Measurements from ENCODE around the gene MEGF6.

MEGF6 gene

DNA sequence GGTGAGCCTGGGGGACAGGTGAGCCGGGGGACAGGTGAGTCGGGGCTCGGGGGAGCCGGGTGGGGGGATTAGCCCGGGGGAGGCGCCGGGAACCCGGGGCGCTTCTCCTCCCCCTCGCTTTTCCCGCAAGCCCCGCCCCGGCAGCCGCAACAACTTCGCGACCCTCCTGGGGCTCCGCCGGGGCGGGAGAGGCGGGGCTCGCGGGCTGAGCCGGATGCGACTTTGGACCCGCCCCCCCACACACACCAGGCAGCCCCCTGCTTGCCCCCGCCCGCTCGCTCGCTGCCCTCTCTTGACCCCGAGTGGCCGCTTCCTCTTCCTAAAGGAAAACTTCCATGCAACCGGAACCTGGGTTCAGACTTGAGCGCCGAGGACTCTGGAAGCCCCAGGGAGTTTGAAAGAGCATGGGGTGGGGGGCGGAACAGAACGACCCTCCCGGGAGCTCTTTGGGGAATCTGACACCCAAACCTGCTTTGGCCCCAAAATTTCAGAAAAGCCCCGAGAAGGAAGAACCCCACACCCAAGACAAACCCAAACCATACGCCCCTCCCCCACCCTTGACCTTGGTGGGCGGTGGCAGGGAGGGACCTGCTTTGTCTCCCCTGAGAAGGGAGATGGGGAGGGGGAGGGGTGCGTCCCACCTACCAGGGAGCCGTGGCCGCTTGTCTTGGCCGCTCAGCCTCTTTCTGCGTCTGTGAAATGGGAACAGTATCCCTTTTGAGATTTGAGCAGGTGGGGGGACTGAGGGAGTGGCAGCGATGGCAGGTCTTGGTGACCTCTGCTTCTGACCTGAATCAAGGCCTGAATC lies 156.3 kb downstream of the MEGF6 start:
- TF ChIP-seq, protein P1, sequence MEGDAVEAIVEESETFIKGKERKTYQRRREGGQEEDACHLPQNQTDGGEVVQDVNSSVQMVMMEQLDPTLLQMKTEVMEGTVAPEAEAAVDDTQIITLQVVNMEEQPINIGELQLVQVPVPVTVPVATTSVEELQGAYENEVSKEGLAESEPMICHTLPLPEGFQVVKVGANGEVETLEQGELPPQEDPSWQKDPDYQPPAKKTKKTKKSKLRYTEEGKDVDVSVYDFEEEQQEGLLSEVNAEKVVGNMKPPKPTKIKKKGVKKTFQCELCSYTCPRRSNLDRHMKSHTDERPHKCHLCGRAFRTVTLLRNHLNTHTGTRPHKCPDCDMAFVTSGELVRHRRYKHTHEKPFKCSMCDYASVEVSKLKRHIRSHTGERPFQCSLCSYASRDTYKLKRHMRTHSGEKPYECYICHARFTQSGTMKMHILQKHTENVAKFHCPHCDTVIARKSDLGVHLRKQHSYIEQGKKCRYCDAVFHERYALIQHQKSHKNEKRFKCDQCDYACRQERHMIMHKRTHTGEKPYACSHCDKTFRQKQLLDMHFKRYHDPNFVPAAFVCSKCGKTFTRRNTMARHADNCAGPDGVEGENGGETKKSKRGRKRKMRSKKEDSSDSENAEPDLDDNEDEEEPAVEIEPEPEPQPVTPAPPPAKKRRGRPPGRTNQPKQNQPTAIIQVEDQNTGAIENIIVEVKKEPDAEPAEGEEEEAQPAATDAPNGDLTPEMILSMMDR (conservative IDR thresholded peaks at IDR 0.05; ENCODE audit: low read depth, low read length): no peak
- H3K4me3 ChIP-seq (ENCODE audit: low read depth, low read length): peak overlapping the region; percentile 50
- DNase-seq (ENCODE audit: low read depth): no peak

DNA sequence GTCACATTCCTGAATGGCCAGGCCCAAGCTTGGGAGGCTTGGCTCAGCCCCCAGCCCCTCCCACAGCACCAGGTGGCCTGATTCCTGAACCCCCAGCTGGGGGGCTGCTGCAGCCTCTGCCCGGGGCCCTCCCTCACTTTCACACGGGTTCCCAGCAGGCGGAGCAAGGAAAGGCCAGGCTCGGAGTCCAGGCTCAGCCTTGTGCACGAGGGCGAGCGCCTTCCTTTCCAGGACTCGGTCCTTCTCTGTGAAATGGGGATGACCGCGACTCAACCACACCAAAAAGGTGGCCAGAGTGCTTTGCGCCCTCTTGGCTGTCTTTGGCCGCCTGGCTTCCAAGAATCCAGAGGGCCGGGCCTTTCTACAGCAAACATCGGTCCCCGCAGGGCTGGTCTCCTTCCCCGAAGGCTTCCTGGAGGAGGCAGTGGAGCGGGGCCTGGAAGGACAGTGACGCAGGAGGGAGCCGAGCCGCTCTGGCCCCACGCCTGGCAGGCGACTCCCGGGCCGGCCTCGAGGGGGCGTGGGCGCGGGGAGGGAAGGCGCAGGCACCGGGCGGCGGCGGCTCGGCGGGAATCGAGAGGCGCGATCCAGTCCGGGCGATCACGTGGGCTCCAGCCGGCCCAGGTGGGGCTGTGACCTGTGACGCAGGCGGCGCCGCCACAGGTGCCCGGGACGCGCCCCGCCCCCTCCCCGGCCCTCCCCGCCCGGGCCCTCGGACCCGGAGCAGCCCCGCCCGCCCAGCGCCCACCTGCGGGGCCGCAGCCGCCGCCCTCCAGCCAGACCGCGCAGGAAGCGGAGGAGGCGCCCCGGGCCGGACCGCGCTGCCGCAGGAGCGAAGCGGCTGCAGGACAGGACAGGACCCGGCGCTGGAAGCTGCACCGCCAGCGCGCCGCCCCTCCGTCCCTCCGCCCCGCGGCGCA lies 157.2 kb downstream of the MEGF6 start, which contains the start of gene ARHGEF16:
Gene ARHGEF16 (plus strand): TSS at position 775 of the 920 bp plus-strand sequence. CDS start 8,420 bp downstream, outside the sequence.
- DNase-seq (ENCODE audit: low read depth): peak; percentile 44
- peak within 1 kb of the TSS; percentile 50 for H3K4me3 ChIP-seq (ENCODE audit: low read depth, low read length)
- TF ChIP-seq, protein P1 (conservative IDR thresholded peaks at IDR 0.05; ENCODE audit: low read depth, low read length): peak; percentile 33

DNA sequence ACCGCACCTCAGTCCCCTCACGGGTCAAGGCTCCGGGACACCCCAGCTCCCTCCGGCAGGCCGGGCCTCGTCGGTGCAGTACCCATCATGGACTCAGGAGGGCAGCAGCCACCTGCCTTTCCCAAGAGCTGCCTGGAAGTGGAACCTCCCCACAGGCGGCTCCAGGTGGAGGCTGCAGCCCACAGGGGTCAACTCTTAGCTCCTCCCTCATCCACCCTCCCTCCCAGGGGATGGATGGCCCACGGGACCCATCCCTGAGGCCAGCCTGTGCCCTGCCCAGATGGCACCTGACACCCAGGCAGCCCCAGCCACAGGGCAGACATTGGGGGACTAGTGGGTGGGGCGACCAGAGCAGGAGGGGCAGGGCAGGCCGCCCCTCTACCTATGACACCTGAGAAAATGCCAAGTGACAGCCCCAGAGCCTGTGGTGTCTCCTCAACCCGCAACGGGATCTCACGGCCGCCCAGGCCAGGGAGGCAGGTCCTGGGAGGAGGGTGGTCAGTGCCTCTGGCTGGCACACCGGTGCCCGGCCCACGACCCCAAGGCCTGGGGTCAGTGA lies 158.0 kb downstream of the MEGF6 start:
- TF ChIP-seq, protein P1 (conservative IDR thresholded peaks at IDR 0.05; ENCODE audit: low read depth, low read length): peak; percentile 92
- DNase-seq (ENCODE audit: low read depth): peak; percentile 81
- H3K4me3 ChIP-seq (ENCODE audit: low read depth, low read length): no peak overlapping the region

DNA sequence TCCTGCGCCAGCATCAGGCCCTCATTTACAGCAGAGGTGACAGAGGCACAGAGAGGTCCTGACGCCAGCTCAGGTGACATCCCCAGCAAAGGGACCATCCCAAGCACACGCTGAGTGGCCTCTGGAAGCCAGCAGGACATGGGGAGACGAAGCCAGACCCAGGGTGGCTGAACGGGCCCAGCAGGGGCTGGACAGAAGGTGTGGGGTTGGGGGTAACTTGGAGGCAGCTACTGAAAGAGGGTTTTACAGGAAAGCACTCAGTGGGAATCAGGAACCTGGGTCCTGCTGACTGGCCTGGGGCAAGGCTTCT lies 158.5 kb downstream of the MEGF6 start:
- TF ChIP-seq, protein P1 (conservative IDR thresholded peaks at IDR 0.05; ENCODE audit: low read depth, low read length): no peak
- no peak overlapping the region for H3K4me3 ChIP-seq (ENCODE audit: low read depth, low read length)
- DNase-seq (ENCODE audit: low read depth): no peak

DNA sequence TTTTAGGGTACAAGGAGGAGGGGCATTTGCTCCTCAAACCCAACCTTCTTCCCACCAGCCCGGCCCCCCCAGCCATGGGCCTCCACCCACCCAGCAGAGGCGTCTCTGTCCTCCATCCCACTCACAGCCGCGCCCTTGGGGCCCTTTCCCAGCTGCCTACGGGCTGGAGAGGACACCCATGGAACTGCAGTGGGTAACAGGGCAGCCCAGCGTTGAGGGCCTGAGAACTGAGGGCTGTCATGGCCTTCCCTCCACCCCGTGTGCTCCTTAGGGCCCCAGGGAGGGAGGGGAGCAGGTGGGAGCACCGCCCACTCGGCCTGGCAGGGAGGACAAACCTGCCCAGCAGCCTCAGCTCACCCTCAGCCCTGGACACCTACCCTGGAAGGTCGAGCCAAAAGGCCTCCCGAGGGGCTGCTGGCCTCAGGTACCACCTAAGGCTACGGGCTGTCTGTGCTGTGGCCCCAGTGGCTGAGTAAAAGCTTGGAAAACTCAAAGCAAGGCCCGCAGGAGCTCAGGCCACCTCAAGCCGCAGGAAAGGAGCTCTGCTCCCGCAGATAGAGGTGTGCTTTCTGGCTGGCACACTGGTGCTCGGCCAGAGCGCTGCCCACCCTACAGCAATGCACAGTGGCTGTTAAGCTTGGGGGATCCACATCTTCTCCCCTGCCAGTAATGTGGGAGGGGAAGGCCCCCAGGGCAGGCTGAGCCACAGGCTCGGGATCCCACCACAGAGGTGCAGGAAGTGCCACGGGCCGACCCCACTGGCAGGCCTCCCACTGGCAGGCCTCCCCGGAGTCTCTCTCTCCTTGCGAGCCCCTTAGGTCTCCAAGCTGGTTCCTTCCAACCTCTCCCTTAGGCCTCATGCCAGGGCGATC lies 159.1 kb downstream of the MEGF6 start:
- no peak overlapping the region for H3K4me3 ChIP-seq (ENCODE audit: low read depth, low read length)
- no peak for DNase-seq (ENCODE audit: low read depth)
- TF ChIP-seq, protein P1 (conservative IDR thresholded peaks at IDR 0.05; ENCODE audit: low read depth, low read length): no peak

DNA sequence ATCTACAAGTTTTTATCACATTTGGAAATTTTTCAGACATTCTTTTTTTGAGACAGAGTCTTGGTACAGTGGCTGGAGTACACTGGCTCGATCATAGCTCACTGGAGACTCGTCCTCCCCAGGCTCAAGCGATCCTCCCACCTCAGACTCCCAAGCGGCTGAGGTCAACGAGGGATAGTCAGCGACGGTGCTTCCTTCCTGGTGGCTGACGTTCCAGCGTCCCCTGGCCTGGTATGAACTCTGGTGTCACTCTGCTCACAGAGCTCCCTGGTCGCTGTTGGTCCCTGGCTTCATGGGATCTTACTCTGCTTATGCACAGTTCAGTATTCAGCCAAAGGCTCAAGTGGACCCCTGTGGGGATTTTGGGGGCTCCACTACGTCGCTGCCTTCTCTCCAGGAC lies 160.3 kb downstream of the MEGF6 start:
- TF ChIP-seq, protein P1 (conservative IDR thresholded peaks at IDR 0.05; ENCODE audit: low read depth, low read length): no peak
- H3K4me3 ChIP-seq (ENCODE audit: low read depth, low read length): no peak overlapping the region
- DNase-seq (ENCODE audit: low read depth): no peak
